Endothelial cell (in vitro differentiated cells): ENCODE results near the gene ATG5. TPM values are rescaled to one million over a fixed set of nuclear protein-coding genes. Genes with fewer than 3 reads are reported as not detected.

Experiments used
- DNase-seq: peaks from one replicate; pipeline ENCODE4 v3.0.0; 2021; ENCODE audit warnings: low spot score
- H3K27ac Mint-ChIP-seq: one replicate; pipeline ENCODE4 v1.8.0; 2021; ENCODE audit warnings: mixed read lengths, inconsistent platforms; ENCODE audit not compliant: unreplicated experiment
- H3K27me3 Mint-ChIP-seq: one replicate; pipeline ENCODE4 v1.8.0; 2021; ENCODE audit warnings: mild to moderate bottlenecking, moderate library complexity, mixed read lengths, inconsistent platforms; ENCODE audit not compliant: unreplicated experiment
- H3K36me3 Mint-ChIP-seq: one replicate; pipeline ENCODE4 v1.8.0; 2021; ENCODE audit warnings: mild to moderate bottlenecking, low read depth, mixed read lengths, inconsistent platforms; ENCODE audit not compliant: unreplicated experiment
- H3K4me1 Mint-ChIP-seq: one replicate; pipeline ENCODE4 v1.8.0; 2021; ENCODE audit warnings: mild to moderate bottlenecking, mixed read lengths, inconsistent platforms; ENCODE audit not compliant: unreplicated experiment
- H3K4me3 Mint-ChIP-seq: one replicate; pipeline ENCODE4 v1.8.0; 2021; ENCODE audit warnings: mild to moderate bottlenecking, mixed read lengths, inconsistent platforms; ENCODE audit not compliant: unreplicated experiment
- H3K9me3 Mint-ChIP-seq: one replicate; pipeline ENCODE4 v1.8.0; 2021; ENCODE audit warnings: mixed read lengths, inconsistent platforms; ENCODE audit not compliant: unreplicated experiment
- CTCF ChIP-seq: fragments of 200-600 bp; sonication (generic); IDR thresholded peaks from one replicate; pipeline ENCODE4 v1.5.0; 2021; ENCODE audit warnings: antibody characterized with exemption; ENCODE audit not compliant: unreplicated experiment
- total RNA-seq: library from RNA; stranded (reverse); fragmentation: NEBNext Ultra II Directional; extraction: Animal tissue kit (Norgen Biotek cat#: 25700); gene quantifications from one replicate; pipeline ENCODE4 v1.2.1, GENCODE V29; 2021; ENCODE audit not compliant: unreplicated experiment

The ATG5 gene
- total RNA-seq, 1 donor from 2014 or later, result 27.5 TPM

- Mint-ChIP-seq H3K9me3 (no peaks in the 10 kb centered on the region), H3K4me1 (peaks cover 4% of the 10 kb centered on the region), H3K36me3 (no peaks in the 10 kb centered on the region), H3K27me3 (peaks cover 2% of the 10 kb centered on the region), H3K4me3 (no peak overlapping the region), H3K27ac (no peak overlapping the region)
- no peak for DNase-seq
- no peak for TF ChIP-seq CTCF
Measured at GRCh38 chr6:106182455-106182854, 143.1 kb downstream of the ATG5 start.

- H3K9me3 Mint-ChIP-seq, result no peaks in the 10 kb centered on the region
- H3K27ac Mint-ChIP-seq, result no peak overlapping the region
- TF ChIP-seq CTCF, result no peak
Measured at GRCh38 chr6:106181664-106182418, 143.7 kb downstream of the ATG5 start.

GRCh38 chr6:106180208-106180607 is 145.4 kb downstream of the ATG5 start:
- Mint-ChIP-seq H3K27ac (no peak overlapping the region), H3K27me3 (peaks cover 3% of the 10 kb centered on the region)

More at GRCh38 chr6:106181664-106182418, 143.7 kb downstream of the ATG5 start:
- DNase-seq, result no peak
- Mint-ChIP-seq H3K27me3 (peaks cover 3% of the 10 kb centered on the region), H3K4me1 (peaks cover under 1% of the 10 kb centered on the region), H3K4me3 (no peak overlapping the region), H3K36me3 (no peaks in the 10 kb centered on the region)

GRCh38 chr6:106178900-106179299 is 146.7 kb downstream of the ATG5 start:
- no peaks in the 10 kb centered on the region for H3K36me3 Mint-ChIP-seq
- H3K27me3 Mint-ChIP-seq, result peaks cover 3% of the 10 kb centered on the region
- H3K4me3 Mint-ChIP-seq, result no peak overlapping the region
- no peaks in the 10 kb centered on the region for H3K9me3 Mint-ChIP-seq
- TF ChIP-seq CTCF, result no peak
- no peaks in the 10 kb centered on the region for H3K4me1 Mint-ChIP-seq
- no peak overlapping the region for H3K27ac Mint-ChIP-seq
- DNase-seq, result no peak

More at GRCh38 chr6:106180208-106180607, 145.4 kb downstream of the ATG5 start:
- H3K4me1 Mint-ChIP-seq, result no peaks in the 10 kb centered on the region
- no peak overlapping the region for H3K4me3 Mint-ChIP-seq
- TF ChIP-seq CTCF, result no peak
- no peaks in the 10 kb centered on the region for H3K36me3 Mint-ChIP-seq
- H3K9me3 Mint-ChIP-seq, result no peaks in the 10 kb centered on the region
- DNase-seq, result no peak

GRCh38 chr6:106177786-106178185 is 147.8 kb downstream of the ATG5 start:
- Mint-ChIP-seq H3K9me3 (no peaks in the 10 kb centered on the region), H3K4me3 (no peak overlapping the region), H3K36me3 (no peaks in the 10 kb centered on the region), H3K27me3 (peaks cover 3% of the 10 kb centered on the region), H3K4me1 (no peaks in the 10 kb centered on the region), H3K27ac (no peak overlapping the region)
- DNase-seq, result no peak
- no peak for TF ChIP-seq CTCF
